Measurements from ENCODE around the gene PDCD2L. TPM values are rescaled to one million over a fixed set of nuclear protein-coding genes. Genes with fewer than 3 reads are reported as not detected.
"Not testable (repeated sequence)": the region's sequence is repeated elsewhere in the genome, so short reads cannot be mapped to it uniquely, and the experiment has no call there.

PDCD2L gene
- total and polyA plus RNA-seq, 7 donors: 12.3 to 30.2 (median 20.0) TPM

GRCh38 chr19:34461375-34462100 lies 57.3 kb downstream of the PDCD2L start:
- H3K36me3 ChIP-seq (ENCODE audit: insufficient read depth in 1 of 2, low read depth in 1 of 2): peaks cover 25 to 92% of the 10 kb centered on the region in 2 donors
- peak overlapping the region; percentile 19 for H3K4me3 ChIP-seq
- H3K4me1 ChIP-seq: peaks cover 56% of the 10 kb centered on the region
- no peak for TF ChIP-seq CTCF (IDR thresholded peaks at IDR 0.05)
- intact Hi-C loops (cut with DNase I): no loop called here
- DNase-seq (no peak), ATAC-seq (peak; percentile 76 to 85 (median 82))
- peak overlapping the region; percentile 79 for H3K27ac ChIP-seq
- WGBS, 3 donors: 26 to 43% (median 42%) methylated on average over 5 of the region's 5 CpGs
- no peaks in the 10 kb centered on the region for H3K9me3 ChIP-seq
- H3K27me3 ChIP-seq (ENCODE audit: insufficient read depth in 3 of 3, low read length in 2 of 3): no peaks in the 10 kb centered on the region

- Histone ChIP-seq H3K4me1 (peaks cover 34% of the 10 kb centered on the region), H3K36me3 (ENCODE audit: insufficient read depth in 1 of 2, low read depth in 1 of 2) (peaks cover 23 to 98% of the 10 kb centered on the region in 2 donors)
- H3K9me3 ChIP-seq; intact Hi-C loops (cut with DNase I); ATAC-seq; H3K27ac ChIP-seq; H3K27me3 ChIP-seq (ENCODE audit: insufficient read depth in 3 of 3, low read length in 2 of 3); DNase-seq; H3K4me3 ChIP-seq: not testable (repeated sequence)
- 79 to 93% (median 86%) methylated on average over 4 of the region's 4 CpGs for WGBS, 3 donors
These were observed 60.6 kb downstream of the PDCD2L start for GRCh38 chr19:34464785-34465184.

GRCh38 chr19:34468409-34468808 lies 64.2 kb downstream of the PDCD2L start:
- H3K27me3 ChIP-seq (ENCODE audit: insufficient read depth in 3 of 3, low read length in 2 of 3): no peaks in the 10 kb centered on the region
- 62 to 84% (median 74%) methylated on average over 1 of the region's 1 CpG for WGBS, 3 donors
- H3K4me1 ChIP-seq: peaks cover 4% of the 10 kb centered on the region
- no peak for TF ChIP-seq CTCF (IDR thresholded peaks at IDR 0.05)
- H3K36me3 ChIP-seq (ENCODE audit: insufficient read depth in 1 of 2, low read depth in 1 of 2): peaks cover 18 to 100% of the 10 kb centered on the region in 2 donors
- intact Hi-C loops (cut with DNase I): no loop called here
- ATAC-seq: peak in 3 of 4 donors; percentile 51 to 59 (median 53)
- no peak overlapping the region for H3K4me3 ChIP-seq
- no peak for DNase-seq
- no peaks in the 10 kb centered on the region for H3K9me3 ChIP-seq
- no peak overlapping the region for H3K27ac ChIP-seq

- DNase-seq; intact Hi-C loops (cut with DNase I); ATAC-seq; H3K27ac ChIP-seq; H3K4me1 ChIP-seq; H3K9me3 ChIP-seq; H3K4me3 ChIP-seq; H3K27me3 ChIP-seq (ENCODE audit: insufficient read depth in 3 of 3, low read length in 2 of 3): not testable (repeated sequence)
- WGBS, 3 donors: 84 to 91% (median 90%) methylated on average over 5 of the region's 5 CpGs
- H3K36me3 ChIP-seq (ENCODE audit: insufficient read depth in 1 of 2, low read depth in 1 of 2): peaks cover 15 to 100% of the 10 kb centered on the region in 2 donors
These were observed 64.8 kb downstream of the PDCD2L start for GRCh38 chr19:34469026-34469425.

GRCh38 chr19:34471906-34472700 lies 67.9 kb downstream of the PDCD2L start:
- TF ChIP-seq CTCF (IDR thresholded peaks at IDR 0.05): no peak
- peaks cover 7 to 76% of the 10 kb centered on the region in 2 donors for H3K36me3 ChIP-seq (ENCODE audit: insufficient read depth in 1 of 2, low read depth in 1 of 2)
- no peak for DNase-seq
- ATAC-seq: peak; percentile 40 to 52 (median 46)
- no peak overlapping the region for H3K27ac ChIP-seq
- H3K9me3 ChIP-seq: no peaks in the 10 kb centered on the region
- 38 to 45% (median 41%) methylated on average over 8 of the region's 8 CpGs for WGBS, 3 donors
- H3K4me1 ChIP-seq: peaks cover 4% of the 10 kb centered on the region
- no peaks in the 10 kb centered on the region for H3K27me3 ChIP-seq (ENCODE audit: insufficient read depth in 3 of 3, low read length in 2 of 3)
- intact Hi-C loops (cut with DNase I): loop anchor here in 1 of 2 donors (10.0 kb wide), 1 partner anchor 1127 kb away; no protein-coding TSS in a partner anchor
- H3K4me3 ChIP-seq: no peak overlapping the region

All from psoas muscle (tissue), 8 donors.